GM18505 (cell line): ENCODE results near the gene PBX1.

Experiments
- ATAC-seq: cut with Tn5 transposase; IDR thresholded peaks from one replicate; pipeline ENCODE4 v1.9.1; 2021; ENCODE audit not compliant: unreplicated experiment
- POLR2A ChIP-seq: IDR thresholded peaks from 4 replicates; pipeline ENCODE4 v1.6.1; 2011; ENCODE audit warnings: borderline replicate concordance; ENCODE audit not compliant: insufficient read depth, insufficient read length; ENCODE audit errors: extremely low read depth

Gene PBX1

GRCh38 chr1:164728719-164729118 is 169.7 kb downstream of the PBX1 start:
- no peak for TF ChIP-seq POLR2A
- no peak for ATAC-seq

GRCh38 chr1:164731161-164731876 is 172.3 kb downstream of the PBX1 start:
- ATAC-seq: no peak
- TF ChIP-seq POLR2A: no peak

GRCh38 chr1:164733070-164733469 is 174.1 kb downstream of the PBX1 start:
- ATAC-seq: no peak
- no peak for TF ChIP-seq POLR2A

GRCh38 chr1:164733734-164734133 is 174.8 kb downstream of the PBX1 start:
- ATAC-seq: no peak
- TF ChIP-seq POLR2A: no peak

GRCh38 chr1:164735315-164736052 is 176.5 kb downstream of the PBX1 start:
- no peak for TF ChIP-seq POLR2A
- ATAC-seq: no peak

GRCh38 chr1:164736137-164736536 is 177.2 kb downstream of the PBX1 start:
- TF ChIP-seq POLR2A: no peak

GRCh38 chr1:164739189-164739588 is 180.2 kb downstream of the PBX1 start:
- no peak for ATAC-seq
- TF ChIP-seq POLR2A: no peak

More at GRCh38 chr1:164736137-164736536, 177.2 kb downstream of the PBX1 start:
- ATAC-seq: no peak

- TF ChIP-seq POLR2A: no peak
- no peak for ATAC-seq
Observed at GRCh38 chr1:164740000-164740526, 181.1 kb downstream of the PBX1 start.

GRCh38 chr1:164742745-164743144 is 183.8 kb downstream of the PBX1 start:
- no peak for ATAC-seq
- no peak for TF ChIP-seq POLR2A

- no peak for ATAC-seq
- TF ChIP-seq POLR2A: no peak
Observed at GRCh38 chr1:164743976-164744375, 185.0 kb downstream of the PBX1 start.

GRCh38 chr1:164745736-164746135 is 186.8 kb downstream of the PBX1 start:
- ATAC-seq: no peak
- TF ChIP-seq POLR2A: no peak

- no peak for ATAC-seq
- TF ChIP-seq POLR2A: no peak
Observed at GRCh38 chr1:164746632-164747031, 187.6 kb downstream of the PBX1 start.

GRCh38 chr1:164748253-164748899 is 189.4 kb downstream of the PBX1 start:
- no peak for TF ChIP-seq POLR2A
- ATAC-seq: no peak
